MM.1S (cell line): ENCODE data around the gene PDXDC1.
"Not testable (repeated sequence)": the region's sequence is repeated elsewhere in the genome, so short reads cannot be mapped to it uniquely, and the experiment has no call there.

ENCODE experiments used
- EZH2 ChIP-seq: fragments of 300-600 bp; sonication (generic); optimal IDR thresholded peaks from 2 replicates; pipeline ENCODE3; 2017; ENCODE audit warnings: low read depth, mild to moderate bottlenecking, antibody characterized with exemption, low read length, mixed read lengths
- EZH2phosphoT487 ChIP-seq: fragments of 300-600 bp; sonication (generic); IDR thresholded peaks from 2 replicates; pipeline ENCODE4 v1.6.1; 2018; ENCODE audit warnings: antibody characterized with exemption, low read length
- TF ChIP-seq, protein P1 (sequence below): fragments of 300-600 bp; sonication (generic); IDR thresholded peaks from 2 replicates; pipeline ENCODE4 v1.5.1; 2016; ENCODE audit warnings: antibody characterized with exemption, low read length, mixed read lengths

- TF ChIP-seq, protein P1, sequence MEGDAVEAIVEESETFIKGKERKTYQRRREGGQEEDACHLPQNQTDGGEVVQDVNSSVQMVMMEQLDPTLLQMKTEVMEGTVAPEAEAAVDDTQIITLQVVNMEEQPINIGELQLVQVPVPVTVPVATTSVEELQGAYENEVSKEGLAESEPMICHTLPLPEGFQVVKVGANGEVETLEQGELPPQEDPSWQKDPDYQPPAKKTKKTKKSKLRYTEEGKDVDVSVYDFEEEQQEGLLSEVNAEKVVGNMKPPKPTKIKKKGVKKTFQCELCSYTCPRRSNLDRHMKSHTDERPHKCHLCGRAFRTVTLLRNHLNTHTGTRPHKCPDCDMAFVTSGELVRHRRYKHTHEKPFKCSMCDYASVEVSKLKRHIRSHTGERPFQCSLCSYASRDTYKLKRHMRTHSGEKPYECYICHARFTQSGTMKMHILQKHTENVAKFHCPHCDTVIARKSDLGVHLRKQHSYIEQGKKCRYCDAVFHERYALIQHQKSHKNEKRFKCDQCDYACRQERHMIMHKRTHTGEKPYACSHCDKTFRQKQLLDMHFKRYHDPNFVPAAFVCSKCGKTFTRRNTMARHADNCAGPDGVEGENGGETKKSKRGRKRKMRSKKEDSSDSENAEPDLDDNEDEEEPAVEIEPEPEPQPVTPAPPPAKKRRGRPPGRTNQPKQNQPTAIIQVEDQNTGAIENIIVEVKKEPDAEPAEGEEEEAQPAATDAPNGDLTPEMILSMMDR: not testable (repeated sequence)
- not testable (repeated sequence) for TF ChIP-seq EZH2, EZH2phosphoT487
Measured at GRCh38 chr16:15005357-15006132, 30.7 kb downstream of the PDXDC1 start.
